ENCODE data around the gene FAM136A. TPM values are rescaled to one million over a fixed set of nuclear protein-coding genes. Genes with fewer than 3 reads are reported as not detected.

FAM136A gene
- total RNA-seq, 1 donor from 2014 or later, result 23.4 TPM

DNA sequence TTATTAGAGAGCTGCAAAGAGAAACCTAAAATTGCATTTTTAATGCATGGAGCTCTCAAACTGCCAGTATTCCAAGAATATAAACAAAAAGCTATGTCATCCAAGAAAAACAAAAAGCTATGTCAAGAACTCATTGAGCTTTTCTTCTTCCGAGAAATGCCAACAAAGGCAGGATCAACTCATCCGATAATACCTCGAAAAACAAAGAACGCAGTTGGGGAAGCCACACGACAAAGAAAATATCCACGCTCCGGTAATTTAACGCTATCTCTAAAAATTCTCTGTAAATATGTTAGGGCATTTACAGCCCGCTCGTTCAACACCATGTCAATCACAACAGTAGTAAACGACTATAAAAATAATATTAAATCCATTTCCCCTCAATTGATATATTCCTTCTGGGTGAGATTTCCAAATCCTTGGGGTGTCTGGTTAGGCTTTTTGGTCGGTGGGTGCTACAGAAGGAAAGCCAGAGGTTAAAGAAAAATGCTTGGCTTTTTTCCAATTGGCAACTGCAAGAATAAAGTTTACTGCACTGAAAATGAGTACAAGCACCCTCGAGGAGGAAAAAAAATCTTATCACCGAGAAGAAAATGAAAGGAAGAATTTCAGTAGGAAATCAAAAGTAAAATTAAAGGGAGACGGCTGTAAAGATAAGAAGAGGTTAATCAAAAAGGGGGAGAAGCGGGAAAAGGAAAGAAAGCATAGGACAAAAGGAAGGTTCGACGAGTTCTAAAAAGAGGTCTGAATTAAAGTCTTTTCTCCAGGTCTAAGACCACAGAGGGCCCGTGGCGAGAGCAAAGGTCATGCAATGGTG lies 54.3 kb downstream of the FAM136A start:
- peak; percentile 15 for DNase-seq (ENCODE audit: low read depth)
- Histone ChIP-seq H3K27me3 (ENCODE audit: control insufficient read depth, insufficient read depth, low read length) (no peaks in the 10 kb centered on the region), H3K36me3 (ENCODE audit: control insufficient read depth, insufficient read depth, low read length) (no peaks in the 10 kb centered on the region), H3K4me3 (ENCODE audit: low read depth, low read length) (peak overlapping the region; percentile 97)
- no peak for FAIRE-seq
- TF ChIP-seq, protein P1, sequence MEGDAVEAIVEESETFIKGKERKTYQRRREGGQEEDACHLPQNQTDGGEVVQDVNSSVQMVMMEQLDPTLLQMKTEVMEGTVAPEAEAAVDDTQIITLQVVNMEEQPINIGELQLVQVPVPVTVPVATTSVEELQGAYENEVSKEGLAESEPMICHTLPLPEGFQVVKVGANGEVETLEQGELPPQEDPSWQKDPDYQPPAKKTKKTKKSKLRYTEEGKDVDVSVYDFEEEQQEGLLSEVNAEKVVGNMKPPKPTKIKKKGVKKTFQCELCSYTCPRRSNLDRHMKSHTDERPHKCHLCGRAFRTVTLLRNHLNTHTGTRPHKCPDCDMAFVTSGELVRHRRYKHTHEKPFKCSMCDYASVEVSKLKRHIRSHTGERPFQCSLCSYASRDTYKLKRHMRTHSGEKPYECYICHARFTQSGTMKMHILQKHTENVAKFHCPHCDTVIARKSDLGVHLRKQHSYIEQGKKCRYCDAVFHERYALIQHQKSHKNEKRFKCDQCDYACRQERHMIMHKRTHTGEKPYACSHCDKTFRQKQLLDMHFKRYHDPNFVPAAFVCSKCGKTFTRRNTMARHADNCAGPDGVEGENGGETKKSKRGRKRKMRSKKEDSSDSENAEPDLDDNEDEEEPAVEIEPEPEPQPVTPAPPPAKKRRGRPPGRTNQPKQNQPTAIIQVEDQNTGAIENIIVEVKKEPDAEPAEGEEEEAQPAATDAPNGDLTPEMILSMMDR (IDR thresholded peaks at IDR 0.05; ENCODE audit: insufficient read depth, low read length, severe bottlenecking), result no peak

Other genes starting within 250 kb of the FAM136A start
- gene PCBP1, start 214.6 kb downstream of the FAM136A start, total RNA-seq, result 17.1 and 17.5 TPM in 2 replicates
- 14.5 and 17.9 TPM in 2 replicates for gene C2orf42, start 111.0 kb downstream of the FAM136A start, total RNA-seq
- 58.7 and 81.8 TPM in 2 replicates for gene TIA1, start 53.4 kb downstream of the FAM136A start, total RNA-seq
- 30.9 and 31.1 TPM in 2 replicates for gene PCYOX1, start 43.9 kb downstream of the FAM136A start, total RNA-seq
- 182 and 210 TPM in 2 replicates for gene SNRPG, start 8.3 kb downstream of the FAM136A start, total RNA-seq